ENCODE results near the gene MT1A. TPM values are rescaled to one million over a fixed set of nuclear protein-coding genes. Genes with fewer than 3 reads are reported as not detected.

Gene MT1A
- total and polyA plus RNA-seq, 10 of the 15 experiments (the other 5 are each of a cell fraction or from before 2014, with no cell fraction given), result not detected

DNA sequence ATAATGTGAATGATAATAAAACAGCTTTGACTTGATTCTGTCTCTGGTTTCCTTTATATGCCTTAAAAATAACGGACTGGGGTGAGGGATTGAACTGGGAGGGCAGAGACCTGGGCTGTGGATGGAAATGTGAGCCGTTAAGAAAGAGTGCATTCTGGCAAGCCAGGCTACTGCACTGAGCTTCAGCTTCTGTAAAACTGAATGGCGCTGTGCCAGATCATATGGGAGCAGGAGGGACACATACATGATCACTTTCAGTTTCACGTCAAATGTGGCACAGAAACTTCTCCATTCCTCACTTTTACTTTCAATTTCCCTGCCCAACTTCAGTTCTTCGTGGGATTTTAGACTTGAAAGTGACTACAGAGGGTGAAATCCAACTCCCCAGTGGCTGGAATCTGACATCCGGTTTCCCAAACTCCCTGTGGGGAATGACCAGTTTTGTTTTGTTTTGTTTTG is 29.0 kb upstream of the MT1A start:
- FAIRE-seq, result peak; percentile 78
- SMC1A ChIA-PET (ENCODE audit: uncharacterized antibody, unreplicated experiment), result interaction anchor here (1.0 to 4.6 kb wide), 4 partner anchors 9 to 92 kb away, joined by 3 to 27 read pairs (median 8); no protein-coding TSS in a partner anchor
- Histone ChIP-seq H2AFZ (ENCODE audit: control insufficient read depth, low read depth, low read length) (no peak overlapping the region), H4K20me1 (ENCODE audit: control insufficient read depth, insufficient read depth) (no peaks in the 10 kb centered on the region), H3K4me2 (ENCODE audit: control insufficient read depth, insufficient read depth) (peak overlapping the region; percentile 82), H3K79me2 (ENCODE audit: control insufficient read depth, insufficient read depth, low read length) (no peaks in the 10 kb centered on the region), H3K27ac (ENCODE audit: control insufficient read depth, insufficient read depth) (peak overlapping the region; percentile 50; the same call in 1 of the 2 replicates), H3K36me3 (ENCODE audit: control insufficient read depth in 2 of 2, insufficient read depth in 2 of 2, low read length in 1 of 2) (no peaks in the 10 kb centered on the region), H3K9me3 (replicated peaks; ENCODE audit: control insufficient read depth, insufficient read depth, low read length) (no peaks in the 10 kb centered on the region), H3K4me1 (ENCODE audit: control insufficient read depth, insufficient read depth, low read length) (peaks cover 25% of the 10 kb centered on the region), H3K27me3 (replicated peaks in 1 of 2; ENCODE audit: control insufficient read depth in 2 of 2, insufficient read depth in 2 of 2, low read length in 1 of 2) (no peaks in the 10 kb centered on the region; a peak in 1 of 4 replicates), H3K4me3 (peak overlapping the region; percentile 70), H3K9ac (ENCODE audit: control insufficient read depth, insufficient read depth, low read length) (no peak overlapping the region)
- WGBS (ENCODE audit: insufficient coverage, insufficient replicate concordance, low lambda C conversion rate, missing lambda C conversion rate), result 2% methylated on average over 6 of the region's 6 CpGs
- in situ Hi-C loops (cut with MboI), result no loop called here
- ATAC-seq, result peak; percentile 66
- POLR2A ChIA-PET, result interaction anchor here (1.2 to 1.7 kb wide), 4 partner anchors 16 to 73 kb away, joined by 3 to 6 read pairs (median 4); partner anchors contain the start of genes MT1E and MT1X
- CTCF ChIA-PET, result interaction anchor here (1.0 to 10.0 kb wide), 5 partner anchors 9 to 92 kb away, joined by 4 to 77 read pairs (median 5); no protein-coding TSS in a partner anchor
- DNase-seq (ENCODE audit: low read depth, low spot score), result peak; percentile 87
- BruUV-seq (replicated peaks), result no TSS peak
- RAD21 ChIA-PET (ENCODE audit: unreplicated experiment), result interaction anchor here (1.3 to 4.6 kb wide), 6 partner anchors 15 to 91 kb away, joined by 3 to 23 read pairs (median 5); partner anchors contain the start of gene MT1E
- intact Hi-C loops (cut with micrococcal nuclease; ENCODE audit: unreplicated experiment), result loop anchor here (1.0 kb wide), 1 partner anchor 73 kb away; the partner anchor contains the start of gene MT1X
- TF ChIP-seq, protein P1, sequence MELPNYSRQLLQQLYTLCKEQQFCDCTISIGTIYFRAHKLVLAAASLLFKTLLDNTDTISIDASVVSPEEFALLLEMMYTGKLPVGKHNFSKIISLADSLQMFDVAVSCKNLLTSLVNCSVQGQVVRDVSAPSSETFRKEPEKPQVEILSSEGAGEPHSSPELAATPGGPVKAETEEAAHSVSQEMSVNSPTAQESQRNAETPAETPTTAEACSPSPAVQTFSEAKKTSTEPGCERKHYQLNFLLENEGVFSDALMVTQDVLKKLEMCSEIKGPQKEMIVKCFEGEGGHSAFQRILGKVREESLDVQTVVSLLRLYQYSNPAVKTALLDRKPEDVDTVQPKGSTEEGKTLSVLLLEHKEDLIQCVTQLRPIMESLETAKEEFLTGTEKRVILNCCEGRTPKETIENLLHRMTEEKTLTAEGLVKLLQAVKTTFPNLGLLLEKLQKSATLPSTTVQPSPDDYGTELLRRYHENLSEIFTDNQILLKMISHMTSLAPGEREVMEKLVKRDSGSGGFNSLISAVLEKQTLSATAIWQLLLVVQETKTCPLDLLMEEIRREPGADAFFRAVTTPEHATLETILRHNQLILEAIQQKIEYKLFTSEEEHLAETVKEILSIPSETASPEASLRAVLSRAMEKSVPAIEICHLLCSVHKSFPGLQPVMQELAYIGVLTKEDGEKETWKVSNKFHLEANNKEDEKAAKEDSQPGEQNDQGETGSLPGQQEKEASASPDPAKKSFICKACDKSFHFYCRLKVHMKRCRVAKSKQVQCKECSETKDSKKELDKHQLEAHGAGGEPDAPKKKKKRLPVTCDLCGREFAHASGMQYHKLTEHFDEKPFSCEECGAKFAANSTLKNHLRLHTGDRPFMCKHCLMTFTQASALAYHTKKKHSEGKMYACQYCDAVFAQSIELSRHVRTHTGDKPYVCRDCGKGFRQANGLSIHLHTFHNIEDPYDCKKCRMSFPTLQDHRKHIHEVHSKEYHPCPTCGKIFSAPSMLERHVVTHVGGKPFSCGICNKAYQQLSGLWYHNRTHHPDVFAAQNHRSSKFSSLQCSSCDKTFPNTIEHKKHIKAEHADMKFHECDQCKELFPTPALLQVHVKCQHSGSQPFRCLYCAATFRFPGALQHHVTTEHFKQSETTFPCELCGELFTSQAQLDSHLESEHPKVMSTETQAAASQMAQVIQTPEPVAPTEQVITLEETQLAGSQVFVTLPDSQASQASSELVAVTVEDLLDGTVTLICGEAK (IDR thresholded peaks at IDR 0.05; ENCODE audit: borderline replicate concordance), result no peak
- peak; percentile 92 for TF ChIP-seq IKZF1 (conservative IDR thresholded peaks at IDR 0.05)
- TF ChIP-seq, protein P2, sequence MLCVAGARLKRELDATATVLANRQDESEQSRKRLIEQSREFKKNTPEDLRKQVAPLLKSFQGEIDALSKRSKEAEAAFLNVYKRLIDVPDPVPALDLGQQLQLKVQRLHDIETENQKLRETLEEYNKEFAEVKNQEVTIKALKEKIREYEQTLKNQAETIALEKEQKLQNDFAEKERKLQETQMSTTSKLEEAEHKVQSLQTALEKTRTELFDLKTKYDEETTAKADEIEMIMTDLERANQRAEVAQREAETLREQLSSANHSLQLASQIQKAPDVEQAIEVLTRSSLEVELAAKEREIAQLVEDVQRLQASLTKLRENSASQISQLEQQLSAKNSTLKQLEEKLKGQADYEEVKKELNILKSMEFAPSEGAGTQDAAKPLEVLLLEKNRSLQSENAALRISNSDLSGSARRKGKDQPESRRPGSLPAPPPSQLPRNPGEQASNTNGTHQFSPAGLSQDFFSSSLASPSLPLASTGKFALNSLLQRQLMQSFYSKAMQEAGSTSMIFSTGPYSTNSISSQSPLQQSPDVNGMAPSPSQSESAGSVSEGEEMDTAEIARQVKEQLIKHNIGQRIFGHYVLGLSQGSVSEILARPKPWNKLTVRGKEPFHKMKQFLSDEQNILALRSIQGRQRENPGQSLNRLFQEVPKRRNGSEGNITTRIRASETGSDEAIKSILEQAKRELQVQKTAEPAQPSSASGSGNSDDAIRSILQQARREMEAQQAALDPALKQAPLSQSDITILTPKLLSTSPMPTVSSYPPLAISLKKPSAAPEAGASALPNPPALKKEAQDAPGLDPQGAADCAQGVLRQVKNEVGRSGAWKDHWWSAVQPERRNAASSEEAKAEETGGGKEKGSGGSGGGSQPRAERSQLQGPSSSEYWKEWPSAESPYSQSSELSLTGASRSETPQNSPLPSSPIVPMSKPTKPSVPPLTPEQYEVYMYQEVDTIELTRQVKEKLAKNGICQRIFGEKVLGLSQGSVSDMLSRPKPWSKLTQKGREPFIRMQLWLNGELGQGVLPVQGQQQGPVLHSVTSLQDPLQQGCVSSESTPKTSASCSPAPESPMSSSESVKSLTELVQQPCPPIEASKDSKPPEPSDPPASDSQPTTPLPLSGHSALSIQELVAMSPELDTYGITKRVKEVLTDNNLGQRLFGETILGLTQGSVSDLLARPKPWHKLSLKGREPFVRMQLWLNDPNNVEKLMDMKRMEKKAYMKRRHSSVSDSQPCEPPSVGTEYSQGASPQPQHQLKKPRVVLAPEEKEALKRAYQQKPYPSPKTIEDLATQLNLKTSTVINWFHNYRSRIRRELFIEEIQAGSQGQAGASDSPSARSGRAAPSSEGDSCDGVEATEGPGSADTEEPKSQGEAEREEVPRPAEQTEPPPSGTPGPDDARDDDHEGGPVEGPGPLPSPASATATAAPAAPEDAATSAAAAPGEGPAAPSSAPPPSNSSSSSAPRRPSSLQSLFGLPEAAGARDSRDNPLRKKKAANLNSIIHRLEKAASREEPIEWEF (IDR thresholded peaks at IDR 0.05; ENCODE audit: insufficient replicate concordance, low read depth, low read length), result peak; percentile 59
- no peak for TF ChIP-seq SMAD5 (IDR thresholded peaks at IDR 0.05; ENCODE audit: low read depth)
- TF ChIP-seq TARDBP (IDR thresholded peaks at IDR 0.05; ENCODE audit: borderline replicate concordance), result no peak
- peak; percentile 50; the same call in 1 of the 2 replicates for TF ChIP-seq GATAD2B (conservative IDR thresholded peaks at IDR 0.05; ENCODE audit: low read depth)
- peak; percentile 86 for TF ChIP-seq ZNF24 (IDR thresholded peaks at IDR 0.05)
- TF ChIP-seq MTA3 (IDR thresholded peaks at IDR 0.05; ENCODE audit: borderline replicate concordance, low read length), result peak; percentile 49; the same call in 1 of the 2 replicates
- peak; percentile 92 for TF ChIP-seq MEF2B (IDR thresholded peaks at IDR 0.05; ENCODE audit: partially characterized antibody, poor library complexity, severe bottlenecking)
- TF ChIP-seq, protein P3, sequence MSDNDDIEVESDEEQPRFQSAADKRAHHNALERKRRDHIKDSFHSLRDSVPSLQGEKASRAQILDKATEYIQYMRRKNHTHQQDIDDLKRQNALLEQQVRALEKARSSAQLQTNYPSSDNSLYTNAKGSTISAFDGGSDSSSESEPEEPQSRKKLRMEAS (IDR thresholded peaks at IDR 0.05; ENCODE audit: low read depth, low read length), result peak; percentile 23; the same call in 1 of the 2 replicates
- no peak for TF ChIP-seq SIX5 (IDR thresholded peaks at IDR 0.05; ENCODE audit: low read depth, low read length, severe bottlenecking)
- TF ChIP-seq SRF (IDR thresholded peaks at IDR 0.05; ENCODE audit: low read depth in 2 of 2, low read length in 2 of 2), result no peak
- no peak for TF ChIP-seq ZNF207 (IDR thresholded peaks at IDR 0.05; ENCODE audit: borderline replicate concordance)
- TF ChIP-seq NR2C1 (IDR thresholded peaks at IDR 0.05), result no peak
- TF ChIP-seq ATF7 (IDR thresholded peaks at IDR 0.05; ENCODE audit: low read depth), result peak; percentile 58

All from GM12878 (cell line).